Chondrocyte (in vitro differentiated cells): ENCODE results near the gene STYK1. TPM values are rescaled to one million over a fixed set of nuclear protein-coding genes. Genes with fewer than 3 reads are reported as not detected.

ENCODE experiments used
- DNase-seq: peaks from one replicate; pipeline ENCODE4 v3.0.0; 2021; ENCODE audit warnings: mixed read lengths, low spot score
- H3K27ac Mint-ChIP-seq: one replicate; pipeline ENCODE4 v1.8.0; 2021; ENCODE audit warnings: mild to moderate bottlenecking, moderate library complexity, mixed read lengths; ENCODE audit not compliant: unreplicated experiment
- H3K27me3 Mint-ChIP-seq: 2 replicates; pipeline ENCODE4 v1.8.0; 2021; ENCODE audit warnings: low read depth, mixed read lengths
- H3K36me3 Mint-ChIP-seq: 2 replicates; pipeline ENCODE4 v1.8.0; 2021; ENCODE audit warnings: low read depth, mixed read lengths
- H3K4me1 Mint-ChIP-seq: 2 replicates; pipeline ENCODE4 v1.8.0; 2021; ENCODE audit warnings: low read depth, mild to moderate bottlenecking, mixed read lengths
- H3K4me3 Mint-ChIP-seq: one replicate; pipeline ENCODE4 v1.8.0; 2021; ENCODE audit warnings: mild to moderate bottlenecking, moderate library complexity, mixed read lengths; ENCODE audit not compliant: unreplicated experiment
- H3K9me3 Mint-ChIP-seq: 2 replicates; pipeline ENCODE4 v1.8.0; 2021; ENCODE audit warnings: low read depth, mixed read lengths
- CTCF ChIP-seq: fragments of 200-600 bp; sonication (generic); IDR thresholded peaks from 2 replicates; pipeline ENCODE4 v1.5.0; 2021; ENCODE audit warnings: antibody characterized with exemption, mild to moderate bottlenecking, moderate library complexity
- total RNA-seq: library from RNA; stranded (reverse); gene quantifications from 3 replicates; pipeline ENCODE4 v1.2.1, GENCODE V29; 2021

STYK1 gene
- total RNA-seq, 1 donor from 2014 or later = 0.12 TPM

GRCh38 chr12:10701843-10702242 is 28.0 kb upstream of the STYK1 start:
- Mint-ChIP-seq H3K4me1 (peaks cover 10% of the 10 kb centered on the region), H3K36me3 (peaks cover 47% of the 10 kb centered on the region), H3K9me3 (no peaks in the 10 kb centered on the region), H3K27ac (no peak overlapping the region), H3K27me3 (no peaks in the 10 kb centered on the region), H3K4me3 (no peak overlapping the region)
- no peak for DNase-seq
- TF ChIP-seq CTCF = no peak

DNA sequence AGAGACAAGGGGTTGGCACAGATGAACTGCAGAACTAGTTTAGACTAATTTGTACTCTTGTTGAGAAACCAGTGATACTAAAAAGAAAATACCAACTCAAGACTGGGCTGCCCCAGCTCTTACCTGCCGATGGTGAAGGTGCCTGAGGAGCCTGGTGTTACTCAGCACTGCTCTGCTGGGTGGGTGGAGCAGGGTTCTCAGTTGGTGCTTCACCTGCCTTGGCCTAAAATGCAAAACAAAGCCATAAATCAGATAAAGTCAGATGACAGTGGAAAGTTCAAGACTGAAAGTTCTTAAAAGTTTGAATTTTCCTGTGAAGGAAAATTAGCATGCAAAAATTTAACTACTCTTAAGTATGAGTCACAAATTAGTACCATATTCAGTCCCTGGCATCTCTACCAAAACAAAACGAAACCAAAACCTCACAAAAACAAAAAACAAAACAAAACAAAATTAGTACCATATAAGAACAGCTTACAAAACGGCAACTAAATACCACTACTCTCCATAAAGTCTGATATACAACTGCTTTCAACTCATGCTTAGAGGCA is 27.4 kb upstream of the STYK1 start:
- Mint-ChIP-seq H3K36me3 (peaks cover 43% of the 10 kb centered on the region), H3K27me3 (no peaks in the 10 kb centered on the region), H3K9me3 (no peaks in the 10 kb centered on the region), H3K4me1 (peaks cover 7% of the 10 kb centered on the region), H3K4me3 (no peak overlapping the region), H3K27ac (peak overlapping the region; percentile 27)
- DNase-seq = no peak
- TF ChIP-seq CTCF = no peak

- no peaks in the 10 kb centered on the region for H3K27me3 Mint-ChIP-seq
- peaks cover 6% of the 10 kb centered on the region for H3K4me1 Mint-ChIP-seq
- H3K4me3 Mint-ChIP-seq = no peak overlapping the region
- H3K27ac Mint-ChIP-seq = no peak overlapping the region
- TF ChIP-seq CTCF = no peak
- peaks cover 45% of the 10 kb centered on the region for H3K36me3 Mint-ChIP-seq
- no peak for DNase-seq
- no peaks in the 10 kb centered on the region for H3K9me3 Mint-ChIP-seq
Observed at GRCh38 chr12:10700581-10700980, 26.7 kb upstream of the STYK1 start.

DNA sequence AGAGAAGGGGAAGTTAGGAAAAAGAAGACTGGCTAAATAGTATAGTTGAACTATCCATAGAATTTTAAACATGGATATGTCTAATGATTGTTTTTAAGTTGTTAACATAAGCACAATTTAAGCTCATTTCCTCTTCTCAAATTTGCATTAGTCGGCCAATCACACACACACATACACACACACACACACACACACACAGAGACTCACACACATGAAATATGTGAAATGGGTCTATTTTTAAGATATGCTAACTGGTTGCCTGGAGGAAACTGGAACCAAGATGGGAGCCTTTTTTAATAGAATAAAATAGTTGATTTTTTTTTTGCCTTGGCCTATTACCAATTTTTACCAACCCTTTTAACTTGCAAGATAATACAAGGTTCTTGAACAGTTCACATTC is 24.0 kb upstream of the STYK1 start:
- Mint-ChIP-seq H3K36me3 (peaks cover 40% of the 10 kb centered on the region), H3K27ac (no peak overlapping the region), H3K4me3 (no peak overlapping the region), H3K4me1 (no peaks in the 10 kb centered on the region), H3K9me3 (no peaks in the 10 kb centered on the region), H3K27me3 (no peaks in the 10 kb centered on the region)
- DNase-seq = no peak
- no peak for TF ChIP-seq CTCF

DNA sequence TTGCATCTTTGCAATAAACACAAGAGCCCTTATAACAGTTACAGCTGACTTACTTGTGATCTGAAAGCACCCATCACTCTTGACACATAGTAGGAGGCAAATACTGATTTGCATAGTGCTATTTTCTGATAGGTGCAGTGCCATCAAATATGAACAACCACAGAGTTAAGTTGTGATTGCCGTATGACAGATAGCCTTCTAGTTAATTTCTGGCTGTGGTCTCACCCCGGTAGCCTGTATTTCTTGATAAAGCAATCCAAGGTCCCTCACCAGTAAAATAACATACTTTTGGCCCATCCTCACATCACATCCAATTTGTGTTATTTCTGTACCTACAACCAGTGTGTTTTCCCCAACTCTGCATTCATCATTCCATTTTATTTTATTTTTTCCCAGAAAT is 23.3 kb upstream of the STYK1 start:
- Mint-ChIP-seq H3K4me3 (no peak overlapping the region), H3K9me3 (no peaks in the 10 kb centered on the region), H3K27me3 (no peaks in the 10 kb centered on the region), H3K4me1 (no peaks in the 10 kb centered on the region), H3K27ac (no peak overlapping the region), H3K36me3 (peaks cover 37% of the 10 kb centered on the region)
- DNase-seq = no peak
- no peak for TF ChIP-seq CTCF
